ENCODE results near the gene CNTN4. TPM values are rescaled to one million over a fixed set of nuclear protein-coding genes. Genes with fewer than 3 reads are reported as not detected.

CNTN4 gene
- total RNA-seq, 6 experiments from 2014 or later, result 1.5 to 3.9 (median 1.7) TPM

GRCh38 chr3:2372306-2372705 lies 273.6 kb downstream of the CNTN4 start:
- WGBS (ENCODE audit: insufficient coverage, low coverage, low lambda C conversion rate, missing lambda C conversion rate), result 38% methylated on average over 1 of the region's 1 CpG
- DNase-seq, result no peak
- Histone ChIP-seq H3K36me3 (no peaks in the 10 kb centered on the region), H3K27me3 (no peaks in the 10 kb centered on the region), H3K9me3 (no peaks in the 10 kb centered on the region), H3K4me3 (no peak overlapping the region), H3K27ac (no peak overlapping the region), H3K4me1 (no peaks in the 10 kb centered on the region)
- intact Hi-C loops (cut with DNase I), result no loop called here
- TF ChIP-seq POLR2A (IDR thresholded peaks at IDR 0.05) (no peak), CTCF (IDR thresholded peaks at IDR 0.05) (no peak)
- ATAC-seq, result no peak

- H3K4me3 ChIP-seq, result no peak overlapping the region
- H3K27ac ChIP-seq, result no peak overlapping the region
- H3K9me3 ChIP-seq, result no peaks in the 10 kb centered on the region
- WGBS (ENCODE audit: insufficient coverage, low coverage, low lambda C conversion rate, missing lambda C conversion rate), result 44% methylated on average over 3 of the region's 3 CpGs
- no peaks in the 10 kb centered on the region for H3K4me1 ChIP-seq
- intact Hi-C loops (cut with DNase I), result no loop called here
- no peaks in the 10 kb centered on the region for H3K36me3 ChIP-seq
- ATAC-seq (no peak), DNase-seq (no peak)
- no peak for TF ChIP-seq CTCF (IDR thresholded peaks at IDR 0.05)
- no peak for TF ChIP-seq POLR2A (IDR thresholded peaks at IDR 0.05)
- no peaks in the 10 kb centered on the region for H3K27me3 ChIP-seq
Measured at GRCh38 chr3:2375376-2375775, 276.7 kb downstream of the CNTN4 start.

GRCh38 chr3:2377281-2377680 lies 278.6 kb downstream of the CNTN4 start:
- no peak overlapping the region for H3K27ac ChIP-seq
- no peaks in the 10 kb centered on the region for H3K36me3 ChIP-seq
- WGBS (ENCODE audit: insufficient coverage, low coverage, low lambda C conversion rate, missing lambda C conversion rate), result 0% methylated on average over 1 of the region's 1 CpG
- ATAC-seq (no peak), DNase-seq (no peak)
- no peaks in the 10 kb centered on the region for H3K27me3 ChIP-seq
- no peaks in the 10 kb centered on the region for H3K4me1 ChIP-seq
- intact Hi-C loops (cut with DNase I), result no loop called here
- H3K4me3 ChIP-seq, result no peak overlapping the region
- TF ChIP-seq CTCF (IDR thresholded peaks at IDR 0.05) (no peak), POLR2A (IDR thresholded peaks at IDR 0.05) (no peak)
- no peaks in the 10 kb centered on the region for H3K9me3 ChIP-seq

GRCh38 chr3:2390926-2391532 lies 292.4 kb downstream of the CNTN4 start:
- intact Hi-C loops (cut with DNase I), result no loop called here
- no peak overlapping the region for H3K27ac ChIP-seq
- WGBS (ENCODE audit: insufficient coverage, low coverage, low lambda C conversion rate, missing lambda C conversion rate), result 28% methylated on average over 2 of the region's 2 CpGs

More at GRCh38 chr3:2390926-2391532, 292.4 kb downstream of the CNTN4 start:
- DNase-seq (no peak), ATAC-seq (no peak)
- Histone ChIP-seq H3K36me3 (no peaks in the 10 kb centered on the region), H3K9me3 (no peaks in the 10 kb centered on the region), H3K4me1 (no peaks in the 10 kb centered on the region), H3K4me3 (no peak overlapping the region), H3K27me3 (no peaks in the 10 kb centered on the region)
- TF ChIP-seq POLR2A (IDR thresholded peaks at IDR 0.05), result no peak
- no peak for TF ChIP-seq CTCF (IDR thresholded peaks at IDR 0.05)

Measured in right lobe of liver (tissue), 6 donors.